AG08395 (cell line): Measurements from ENCODE around the gene RPAP2.
A peak's percentile ranks its signal among the peaks of the same experiment; 100 is the strongest.
"Not testable (repeated sequence)": the region's sequence is repeated elsewhere in the genome, so short reads cannot be mapped to it uniquely, and the experiment has no call there.

ENCODE experiments used
- DNase-seq: peaks from one replicate; pipeline ENCODE4 v3.0.0; 2012; ENCODE audit warnings: mixed read lengths, low spot score

RPAP2 gene

GRCh38 chr1:92376345-92376744 is 77.5 kb downstream of the RPAP2 start:
- DNase-seq: no peak

GRCh38 chr1:92377991-92378390 is 79.1 kb downstream of the RPAP2 start:
- DNase-seq: not testable (repeated sequence)

- DNase-seq: no peak
Measured at GRCh38 chr1:92380867-92381266, 82.0 kb downstream of the RPAP2 start.

GRCh38 chr1:92393966-92394365 is 95.1 kb downstream of the RPAP2 start:
- DNase-seq: not testable (repeated sequence)

- DNase-seq: no peak
Measured at GRCh38 chr1:92398519-92398918, 99.7 kb downstream of the RPAP2 start.

- DNase-seq: no peak
Measured at GRCh38 chr1:92399076-92399475, 100.2 kb downstream of the RPAP2 start.

- DNase-seq: no peak
Measured at GRCh38 chr1:92404661-92405060, 105.8 kb downstream of the RPAP2 start.

- peak; percentile 6 for DNase-seq
Measured at GRCh38 chr1:92408825-92409224, 110.0 kb downstream of the RPAP2 start.

GRCh38 chr1:92409946-92410549 is 111.2 kb downstream of the RPAP2 start:
- no peak for DNase-seq

- DNase-seq: no peak
Measured at GRCh38 chr1:92410706-92411105, 111.8 kb downstream of the RPAP2 start.

GRCh38 chr1:92411511-92411910 is 112.7 kb downstream of the RPAP2 start:
- DNase-seq: peak; percentile 84

GRCh38 chr1:92419642-92420041 is 120.8 kb downstream of the RPAP2 start:
- DNase-seq: no peak

GRCh38 chr1:92424381-92424780 is 125.5 kb downstream of the RPAP2 start:
- DNase-seq: no peak

- no peak for DNase-seq
Measured at GRCh38 chr1:92425617-92426016, 126.8 kb downstream of the RPAP2 start.

- no peak for DNase-seq
Measured at GRCh38 chr1:92430030-92430429, 131.2 kb downstream of the RPAP2 start.

- not testable (repeated sequence) for DNase-seq
Measured at GRCh38 chr1:92434572-92434971, 135.7 kb downstream of the RPAP2 start.

GRCh38 chr1:92439291-92439690 is 140.4 kb downstream of the RPAP2 start:
- no peak for DNase-seq

GRCh38 chr1:92441316-92441696 is 142.4 kb downstream of the RPAP2 start:
- DNase-seq: no peak

- no peak for DNase-seq
Measured at GRCh38 chr1:92441697-92442342, 143.0 kb downstream of the RPAP2 start.

- DNase-seq: no peak
Measured at GRCh38 chr1:92442351-92442750, 143.5 kb downstream of the RPAP2 start.

GRCh38 chr1:92443893-92444292 is 145.0 kb downstream of the RPAP2 start:
- no peak for DNase-seq

- DNase-seq: peak; percentile 37
Measured at GRCh38 chr1:92444351-92444750, 145.5 kb downstream of the RPAP2 start.

GRCh38 chr1:92445865-92446264 is 147.0 kb downstream of the RPAP2 start:
- no peak for DNase-seq

- peak; percentile 29 for DNase-seq
Measured at GRCh38 chr1:92446546-92446945, 147.7 kb downstream of the RPAP2 start.
